Adrenal gland (tissue), 5 donors: Measurements from ENCODE around the gene SCFD2.

ENCODE experiments used
- POLR2A ChIP-seq, 2 donors: fragments of 450-650 bp; IDR thresholded peaks; one replicate each; pipeline ENCODE4 v1.6.1; 2017; ENCODE audit warnings: antibody characterized with exemption in 2 of 2, mild to moderate bottlenecking in 2 of 2, moderate library complexity in 1 of 2
- TF ChIP-seq, protein P1 (sequence below), 6 experiments: fragments of 450-650 bp in 4 of 6; fragments of 200-600 bp in 2 of 6; sonication (generic) in 1 of 6; IDR thresholded peaks; 1 replicate in 5 of 6; 2 replicates in 1 of 6; pipeline versions ENCODE4 v1.5.1 to v1.8.0; 2016 to 2021; ENCODE audit warnings: antibody characterized with exemption in 6 of 6, mild to moderate bottlenecking in 2 of 6, moderate library complexity in 1 of 6
- donor health status: DM: no; HTN: no; CAD: no.

DNA sequence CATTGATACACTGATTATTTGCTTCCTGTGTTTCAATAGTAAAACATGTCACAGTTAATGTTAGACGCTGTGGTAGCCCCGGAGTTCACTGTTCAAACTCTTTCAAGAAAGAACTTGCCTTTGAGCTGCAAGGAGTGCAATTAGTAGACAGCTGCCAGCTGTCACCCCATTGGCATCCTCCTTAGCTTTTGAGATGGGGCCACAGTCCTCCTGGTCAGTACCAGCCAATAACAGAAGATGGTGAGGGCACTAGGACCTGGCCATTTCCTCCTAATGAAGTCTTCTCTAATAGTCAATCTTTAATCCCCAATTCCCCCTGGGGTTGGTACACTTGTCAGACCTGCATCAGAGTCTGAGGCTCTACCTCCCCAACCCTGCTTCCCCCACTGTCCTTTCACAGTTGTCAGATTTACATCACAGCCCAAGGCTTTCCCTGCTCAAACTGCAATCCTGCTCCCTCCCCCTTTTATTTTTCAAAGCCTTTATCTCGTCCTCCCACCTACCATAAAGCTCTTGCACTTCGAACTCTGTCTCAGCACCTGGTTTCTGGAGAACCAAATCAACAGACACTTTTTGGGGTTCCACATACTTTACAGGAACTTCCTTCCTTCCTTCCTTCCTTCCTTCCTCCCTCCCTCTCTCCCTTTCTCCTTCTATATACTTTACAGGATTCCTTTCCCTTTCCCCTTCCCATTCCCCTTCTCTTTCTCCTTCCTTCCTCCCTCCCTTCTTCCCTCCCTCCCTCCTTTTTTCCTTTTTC is 321.8 kb downstream of the SCFD2 start:
- TF ChIP-seq, protein P1, sequence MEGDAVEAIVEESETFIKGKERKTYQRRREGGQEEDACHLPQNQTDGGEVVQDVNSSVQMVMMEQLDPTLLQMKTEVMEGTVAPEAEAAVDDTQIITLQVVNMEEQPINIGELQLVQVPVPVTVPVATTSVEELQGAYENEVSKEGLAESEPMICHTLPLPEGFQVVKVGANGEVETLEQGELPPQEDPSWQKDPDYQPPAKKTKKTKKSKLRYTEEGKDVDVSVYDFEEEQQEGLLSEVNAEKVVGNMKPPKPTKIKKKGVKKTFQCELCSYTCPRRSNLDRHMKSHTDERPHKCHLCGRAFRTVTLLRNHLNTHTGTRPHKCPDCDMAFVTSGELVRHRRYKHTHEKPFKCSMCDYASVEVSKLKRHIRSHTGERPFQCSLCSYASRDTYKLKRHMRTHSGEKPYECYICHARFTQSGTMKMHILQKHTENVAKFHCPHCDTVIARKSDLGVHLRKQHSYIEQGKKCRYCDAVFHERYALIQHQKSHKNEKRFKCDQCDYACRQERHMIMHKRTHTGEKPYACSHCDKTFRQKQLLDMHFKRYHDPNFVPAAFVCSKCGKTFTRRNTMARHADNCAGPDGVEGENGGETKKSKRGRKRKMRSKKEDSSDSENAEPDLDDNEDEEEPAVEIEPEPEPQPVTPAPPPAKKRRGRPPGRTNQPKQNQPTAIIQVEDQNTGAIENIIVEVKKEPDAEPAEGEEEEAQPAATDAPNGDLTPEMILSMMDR (IDR thresholded peaks at IDR 0.05): no peak
- TF ChIP-seq POLR2A (IDR thresholded peaks at IDR 0.05): no peak
